ENCODE measurements around the gene EDN2. TPM values are rescaled to one million over a fixed set of nuclear protein-coding genes. Genes with fewer than 3 reads are reported as not detected.

EDN2 gene
- total and polyA plus RNA-seq, 2 donors (not counting 1 experiment from before 2014, with no cell fraction given), result not detected

DNA sequence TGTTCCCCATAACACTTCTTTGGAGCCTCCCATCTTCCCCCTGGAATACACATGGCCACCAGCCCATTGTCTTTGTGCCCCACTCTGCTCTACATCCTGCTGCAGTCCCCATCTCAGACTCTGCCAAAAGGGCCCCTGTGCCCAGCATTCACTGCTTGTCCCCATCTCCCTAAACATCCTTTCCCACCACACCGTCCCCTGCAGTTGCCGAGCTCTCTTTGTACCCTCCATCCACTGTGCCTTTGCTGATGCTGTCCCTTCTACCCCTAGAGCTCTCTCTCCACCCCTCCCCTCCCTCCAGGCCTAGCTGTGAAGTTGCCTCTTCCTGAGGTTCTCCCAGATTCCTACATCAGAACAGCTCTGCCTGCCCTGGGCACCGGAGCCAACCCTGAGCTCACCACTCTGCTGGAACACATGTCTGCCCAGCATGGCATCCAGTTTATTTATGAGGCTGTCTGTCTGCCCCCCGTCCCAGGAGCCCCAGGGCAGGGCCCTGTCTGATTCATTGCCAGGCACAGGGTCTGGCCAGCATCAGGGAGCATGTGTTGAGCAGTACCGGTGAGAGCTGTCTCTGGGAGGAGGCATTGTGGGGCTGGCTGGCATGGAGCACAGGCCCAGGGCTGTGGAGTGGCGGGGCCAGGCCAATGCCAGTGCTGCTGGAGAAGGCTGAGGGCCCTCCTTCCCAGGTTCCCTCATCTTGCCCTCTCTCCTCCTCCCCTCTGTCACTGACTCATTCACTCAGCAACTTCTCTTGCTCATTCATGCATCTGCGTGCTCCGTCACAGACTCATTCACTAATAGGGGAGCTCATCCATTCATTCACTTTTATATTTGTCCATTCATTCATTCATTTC, 28.8 kb downstream of the EDN2 start:
- no peaks in the 10 kb centered on the region for H3K36me3 ChIP-seq (replicated peaks in 1 of 2; ENCODE audit: control extremely low read depth in 1 of 2, control insufficient read depth in 1 of 2, extremely low read depth in 1 of 2, insufficient read depth in 2 of 2, low read length in 1 of 2)
- H4K20me1 ChIP-seq (ENCODE audit: control insufficient read depth, insufficient read depth, low read length, poor library complexity, severe bottlenecking), result no peaks in the 10 kb centered on the region
- intact Hi-C loops (cut with micrococcal nuclease), result no loop called here
- Mint-ChIP-seq H3K27ac (no peak overlapping the region), H3K4me1 (no peaks in the 10 kb centered on the region), H3K4me3 (no peak overlapping the region), H3K9me3 (ENCODE audit: insufficient read depth) (no peaks in the 10 kb centered on the region), H3K27me3 (peaks cover 8% of the 10 kb centered on the region)
- H3K27ac ChIP-seq (ENCODE audit: low read length in 2 of 2), result no peak overlapping the region
- H3K4me1 ChIP-seq (ENCODE audit: control insufficient read depth in 2 of 2, insufficient read depth in 2 of 2, low read length in 2 of 2), result no peaks in the 10 kb centered on the region
- no peak overlapping the region for H3K9ac ChIP-seq (ENCODE audit: low read length)
- H3K79me2 ChIP-seq (ENCODE audit: control insufficient read depth, insufficient read depth, low read length), result no peaks in the 10 kb centered on the region
- no peak for ATAC-seq (ENCODE audit: low read depth)
- ChIA-PET POLR2A (no interaction called here), CTCF (no interaction called here)
- no peak for DNase-seq
- TF ChIP-seq CTCF (IDR thresholded peaks at IDR 0.05) (no peak), EZH2 (IDR thresholded peaks at IDR 0.05; ENCODE audit: borderline replicate concordance, insufficient read depth, low read depth, low read length, poor library complexity, severe bottlenecking) (no peak)
- no peaks in the 10 kb centered on the region for H3K27me3 ChIP-seq (replicated peaks in 1 of 4; ENCODE audit: control extremely low read depth in 1 of 4, control insufficient read depth in 3 of 4, insufficient read depth in 4 of 4, low read length in 3 of 4)
- no peaks in the 10 kb centered on the region for H3K9me3 ChIP-seq (ENCODE audit: control extremely low read depth in 1 of 3, control insufficient read depth in 2 of 3, insufficient read depth in 1 of 3, low read length in 2 of 3)
- 88% methylated on average over 8 of the region's 8 CpGs for WGBS (ENCODE audit: insufficient coverage)
- H3K4me2 ChIP-seq (replicated peaks; ENCODE audit: low read depth, low read length, poor library complexity, severe bottlenecking), result no peak overlapping the region
- H3K4me3 ChIP-seq (ENCODE audit: control extremely low read depth in 1 of 5, extremely low read depth in 1 of 5, insufficient read depth in 1 of 5, low read depth in 2 of 5, low read length in 4 of 5), result no peak overlapping the region
- no peak overlapping the region for H2AFZ ChIP-seq (ENCODE audit: insufficient read depth, low read depth, low read length, poor library complexity, severe bottlenecking)

GRCh38 chr1:41454406-41454805, 30.1 kb downstream of the EDN2 start:
- H3K27me3 Mint-ChIP-seq, result peaks cover 4% of the 10 kb centered on the region
- Histone ChIP-seq H2AFZ (ENCODE audit: insufficient read depth, low read depth, low read length, poor library complexity, severe bottlenecking) (no peak overlapping the region), H3K9me3 (ENCODE audit: control extremely low read depth in 1 of 3, control insufficient read depth in 2 of 3, insufficient read depth in 1 of 3, low read length in 2 of 3) (no peaks in the 10 kb centered on the region), H3K9ac (ENCODE audit: low read length) (no peak overlapping the region), H3K36me3 (replicated peaks in 1 of 2; ENCODE audit: control extremely low read depth in 1 of 2, control insufficient read depth in 1 of 2, extremely low read depth in 1 of 2, insufficient read depth in 2 of 2, low read length in 1 of 2) (no peaks in the 10 kb centered on the region), H3K4me2 (replicated peaks; ENCODE audit: low read depth, low read length, poor library complexity, severe bottlenecking) (no peak overlapping the region), H3K4me1 (ENCODE audit: control insufficient read depth in 2 of 2, insufficient read depth in 2 of 2, low read length in 2 of 2) (no peaks in the 10 kb centered on the region), H3K79me2 (ENCODE audit: control insufficient read depth, insufficient read depth, low read length) (no peaks in the 10 kb centered on the region), H3K4me3 (ENCODE audit: control extremely low read depth in 1 of 5, extremely low read depth in 1 of 5, insufficient read depth in 1 of 5, low read depth in 2 of 5, low read length in 4 of 5) (no peak overlapping the region), H3K27me3 (replicated peaks in 1 of 4; ENCODE audit: control extremely low read depth in 1 of 4, control insufficient read depth in 3 of 4, insufficient read depth in 4 of 4, low read length in 3 of 4) (no peaks in the 10 kb centered on the region), H3K27ac (ENCODE audit: low read length in 2 of 2) (no peak overlapping the region), H4K20me1 (ENCODE audit: control insufficient read depth, insufficient read depth, low read length, poor library complexity, severe bottlenecking) (no peaks in the 10 kb centered on the region)
- intact Hi-C loops (cut with micrococcal nuclease), result no loop called here
- DNase-seq (no peak), ATAC-seq (ENCODE audit: low read depth) (no peak)
- ChIA-PET CTCF (interaction anchor here (0.5 kb wide), 1 partner anchor 301 kb away, joined by 3 read pairs; no protein-coding TSS in a partner anchor), POLR2A (no interaction called here)
- no peak overlapping the region for H3K4me3 Mint-ChIP-seq
- TF ChIP-seq EZH2 (IDR thresholded peaks at IDR 0.05; ENCODE audit: borderline replicate concordance, insufficient read depth, low read depth, low read length, poor library complexity, severe bottlenecking), result no peak
- TF ChIP-seq CTCF (IDR thresholded peaks at IDR 0.05), result no peak
- no peaks in the 10 kb centered on the region for H3K9me3 Mint-ChIP-seq (ENCODE audit: insufficient read depth)
- no peaks in the 10 kb centered on the region for H3K4me1 Mint-ChIP-seq
- 95% methylated on average over 6 of the region's 6 CpGs for WGBS (ENCODE audit: insufficient coverage)
- H3K27ac Mint-ChIP-seq, result no peak overlapping the region

All from B cell (primary cell).